22Rv1 (cell line): ENCODE measurements around the gene NSUN2.
"Not testable (repeated sequence)": the region's sequence is repeated elsewhere in the genome, so short reads cannot be mapped to it uniquely, and the experiment has no call there.

Experiments
- H3K27ac ChIP-seq: fragments of 450-650 bp; 2 replicates; pipeline ENCODE4 v1.5.1; 2017
- CTCF ChIP-seq: fragments of 450-650 bp; IDR thresholded peaks from 2 replicates; pipeline ENCODE4 v1.5.1; 2017; ENCODE audit warnings: mild to moderate bottlenecking
- ZFX ChIP-seq: fragments of 450-650 bp; IDR thresholded peaks from 2 replicates; pipeline ENCODE4 v1.6.1; 2017; ENCODE audit warnings: antibody characterized with exemption, borderline replicate concordance

Gene NSUN2

GRCh38 chr5:6659941-6660684 is 27.3 kb upstream of the NSUN2 start:
- TF ChIP-seq CTCF, result no peak
- no peak for TF ChIP-seq ZFX

GRCh38 chr5:6656680-6657079 is 23.8 kb upstream of the NSUN2 start:
- TF ChIP-seq ZFX (no peak), CTCF (no peak)
- no peak overlapping the region for H3K27ac ChIP-seq

More at GRCh38 chr5:6659941-6660684, 27.3 kb upstream of the NSUN2 start:
- no peak overlapping the region for H3K27ac ChIP-seq

- H3K27ac ChIP-seq, result no peak overlapping the region
- TF ChIP-seq ZFX (no peak), CTCF (no peak)
Measured at GRCh38 chr5:6655432-6655831, 22.6 kb upstream of the NSUN2 start.

GRCh38 chr5:6652025-6652424 is 19.2 kb upstream of the NSUN2 start:
- TF ChIP-seq ZFX (no peak), CTCF (no peak)
- H3K27ac ChIP-seq, result no peak overlapping the region

GRCh38 chr5:6649681-6650080 is 16.8 kb upstream of the NSUN2 start:
- H3K27ac ChIP-seq, result no peak overlapping the region
- TF ChIP-seq CTCF, result no peak

- TF ChIP-seq ZFX (no peak), CTCF (no peak)
- no peak overlapping the region for H3K27ac ChIP-seq
Measured at GRCh38 chr5:6649186-6649585, 16.3 kb upstream of the NSUN2 start.

GRCh38 chr5:6645571-6646362 is 12.9 kb upstream of the NSUN2 start:
- not testable (repeated sequence) for H3K27ac ChIP-seq
